Stimulated activated CD4-positive, alpha-beta T cell treated with anti-CD3 and anti-CD28 coated beads, TNF-alpha, amount 100 ng/mL, for 24 hours (primary cell): ENCODE data around the gene SFMBT1.

ENCODE experiments used
- DNase-seq, 3 experiments: peaks; one replicate each; pipeline ENCODE4 v3.0.0-alpha.2; 2020; ENCODE audit warnings: low read depth in 3 of 3

SFMBT1 gene

DNA sequence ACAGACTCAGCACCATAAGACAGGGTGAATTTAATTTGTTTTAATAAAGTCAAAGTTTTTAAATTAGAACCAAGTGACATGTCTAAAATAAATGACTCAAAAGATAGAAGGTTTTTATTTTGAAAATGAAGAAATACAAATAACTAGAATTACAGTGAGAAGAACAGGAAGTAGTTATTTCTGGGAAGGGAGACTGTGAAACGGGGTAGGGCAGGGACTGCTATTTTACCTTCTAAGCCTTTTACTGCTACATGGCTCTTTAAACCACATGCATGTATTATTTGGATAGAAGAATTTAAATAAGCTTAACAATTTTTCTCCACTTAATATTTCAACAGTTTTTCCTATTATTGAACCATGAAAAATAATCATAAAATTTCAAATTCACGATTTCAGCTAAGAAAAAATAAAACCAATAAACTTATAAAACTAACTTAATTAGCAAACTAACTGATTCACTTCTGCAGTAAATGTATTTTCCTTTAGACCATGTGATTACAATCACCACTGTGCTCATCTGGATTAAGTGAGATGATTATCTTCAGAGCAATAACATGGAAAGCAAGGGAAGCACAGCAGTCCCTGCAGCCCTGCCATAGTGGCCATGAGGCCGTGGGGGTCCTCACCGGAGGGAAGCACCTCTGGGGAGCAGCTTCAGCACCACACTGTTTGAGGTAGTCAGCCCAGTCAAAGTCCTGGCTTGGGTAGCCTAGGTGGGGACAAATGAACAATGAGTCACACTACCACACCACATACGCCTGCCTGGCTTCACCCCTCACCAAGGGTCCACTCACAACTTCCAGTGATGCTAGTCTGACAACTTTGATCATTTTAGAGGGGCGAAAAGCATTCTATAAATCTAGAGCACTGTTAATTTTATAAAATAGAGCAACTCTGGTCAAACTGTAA lies 120.2 kb downstream of the SFMBT1 start:
- DNase-seq: no peak

DNA sequence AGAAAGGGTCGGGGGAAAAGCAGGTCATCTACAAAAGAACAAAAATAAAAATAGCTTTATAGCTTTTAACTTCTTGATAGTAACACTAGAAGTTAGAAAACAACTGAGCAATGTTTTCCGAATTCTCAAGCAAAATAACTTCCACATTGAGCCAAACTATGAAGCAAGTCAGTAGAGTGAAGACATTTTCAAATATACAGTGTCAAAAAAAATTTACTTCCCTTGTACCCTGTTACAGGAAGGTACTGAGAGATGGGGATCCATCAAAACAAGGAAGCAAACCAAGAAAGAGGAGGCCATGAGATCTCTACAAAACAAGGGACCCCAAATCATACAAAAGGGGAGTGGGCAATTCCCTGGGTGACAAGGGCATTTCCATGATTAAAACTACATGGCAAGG lies 121.9 kb downstream of the SFMBT1 start:
- no peak for DNase-seq

DNA sequence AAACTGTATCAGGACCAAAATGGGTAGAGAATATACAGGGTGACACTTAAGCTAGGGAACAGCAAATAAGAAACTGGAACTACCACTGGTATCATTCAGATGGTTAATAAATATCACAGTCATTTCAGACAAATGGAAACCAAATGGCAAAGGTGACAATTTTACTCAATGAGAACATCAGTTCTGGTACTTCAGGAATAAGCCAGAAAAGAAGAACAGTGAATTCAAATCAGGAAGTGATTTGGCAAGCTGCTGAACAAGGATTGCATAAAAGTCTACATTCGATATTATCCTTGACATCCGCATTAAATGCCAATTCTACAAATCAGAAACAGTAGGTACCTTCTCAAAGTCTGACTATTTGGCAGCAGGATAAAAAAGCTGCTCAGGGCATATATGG lies 125.0 kb downstream of the SFMBT1 start:
- no peak for DNase-seq

DNA sequence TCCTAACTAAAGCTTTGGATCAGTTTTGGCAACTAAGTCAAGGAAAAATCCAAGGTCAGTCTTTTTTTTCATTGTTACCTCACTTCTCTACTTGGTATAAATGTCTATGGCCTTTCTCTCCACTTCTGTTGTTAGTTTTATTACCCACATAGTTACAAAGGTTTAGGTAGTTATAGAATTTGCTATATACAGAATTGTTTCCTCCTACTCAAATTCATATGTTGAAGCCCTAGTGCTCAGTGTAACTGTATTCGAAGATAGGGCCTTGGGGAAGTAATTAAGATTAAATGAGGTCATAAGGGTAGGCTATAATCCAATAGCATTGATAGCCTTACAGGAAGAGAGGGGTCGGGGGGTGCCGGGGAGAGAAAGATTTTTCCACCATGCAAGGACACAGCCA lies 128.8 kb downstream of the SFMBT1 start:
- no peak for DNase-seq

DNA sequence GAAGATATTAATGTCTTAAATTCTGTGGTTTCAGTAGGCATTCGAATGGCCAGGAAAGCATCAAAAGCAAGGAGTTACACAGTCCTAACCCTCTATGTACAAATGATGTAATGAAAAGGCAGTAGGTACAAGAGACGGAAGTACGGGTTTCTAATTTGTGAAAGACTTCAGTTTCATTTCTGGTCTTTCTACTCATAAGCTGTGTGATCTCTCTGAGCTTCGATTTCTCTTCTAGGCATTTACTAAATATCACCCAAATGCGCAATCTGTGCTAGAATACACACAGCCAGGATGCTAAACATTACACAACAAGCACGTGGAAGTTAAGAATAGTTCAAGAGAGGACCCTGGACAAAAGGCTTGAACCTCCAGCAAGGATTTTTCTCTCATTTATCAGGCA lies 130.6 kb downstream of the SFMBT1 start:
- no peak for DNase-seq

DNA sequence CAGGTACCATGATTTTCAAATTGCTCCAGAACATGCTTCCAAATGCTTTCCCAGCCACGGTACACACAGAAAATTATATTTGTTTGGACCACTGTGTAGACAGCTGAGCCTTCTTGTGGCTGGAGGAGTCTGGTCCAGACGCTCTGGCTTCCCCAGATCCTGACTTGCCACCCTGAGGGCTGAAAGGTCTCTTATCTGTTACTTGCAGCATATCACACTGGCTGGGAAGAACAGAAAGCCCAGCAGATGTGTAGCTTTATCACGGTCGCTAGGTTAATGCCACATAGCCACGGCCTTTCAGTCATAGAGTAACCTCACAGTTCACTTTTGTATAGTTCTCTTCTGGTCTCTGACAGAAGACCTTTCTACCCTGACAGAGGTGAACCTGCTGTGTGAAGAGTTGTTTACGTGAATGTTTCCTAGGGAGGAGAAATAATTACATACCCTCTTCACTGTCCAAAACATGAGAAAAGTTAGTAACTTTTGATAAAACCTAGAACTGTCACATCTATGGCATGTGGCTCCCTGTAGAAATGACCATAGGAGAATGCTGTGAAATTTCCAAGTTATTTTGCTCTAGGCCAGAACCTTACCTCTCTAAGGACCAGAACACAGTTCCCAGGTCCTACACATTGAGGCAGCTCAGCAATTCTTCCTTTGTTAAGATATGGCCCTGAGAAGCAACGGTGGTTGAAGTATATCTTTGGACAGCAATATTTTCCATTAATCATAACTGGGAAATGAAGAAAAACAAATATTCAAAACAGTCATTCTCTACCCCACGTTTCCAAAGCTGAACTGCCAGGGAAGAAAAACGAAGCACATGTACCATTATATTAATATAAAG lies 132.8 kb downstream of the SFMBT1 start:
- no peak for DNase-seq

DNA sequence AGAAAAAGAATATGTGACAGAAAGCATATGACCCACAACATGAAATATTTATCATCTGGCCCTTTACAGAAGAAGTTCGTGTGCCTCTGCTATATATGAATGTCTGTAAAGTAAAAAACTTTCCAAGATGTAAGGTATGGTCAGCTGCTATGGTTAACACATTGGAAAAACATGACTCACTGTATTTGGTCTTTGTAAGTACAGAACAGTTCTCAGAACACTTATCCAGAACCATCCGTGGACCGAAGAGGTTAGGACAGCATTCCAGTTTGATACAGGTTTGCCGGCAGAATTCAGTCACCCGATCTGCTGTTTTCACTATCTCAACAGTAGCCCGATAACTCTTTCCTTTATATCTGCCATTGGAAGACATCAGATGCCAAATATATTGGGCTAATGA lies 135.1 kb downstream of the SFMBT1 start:
- no peak for DNase-seq

DNA sequence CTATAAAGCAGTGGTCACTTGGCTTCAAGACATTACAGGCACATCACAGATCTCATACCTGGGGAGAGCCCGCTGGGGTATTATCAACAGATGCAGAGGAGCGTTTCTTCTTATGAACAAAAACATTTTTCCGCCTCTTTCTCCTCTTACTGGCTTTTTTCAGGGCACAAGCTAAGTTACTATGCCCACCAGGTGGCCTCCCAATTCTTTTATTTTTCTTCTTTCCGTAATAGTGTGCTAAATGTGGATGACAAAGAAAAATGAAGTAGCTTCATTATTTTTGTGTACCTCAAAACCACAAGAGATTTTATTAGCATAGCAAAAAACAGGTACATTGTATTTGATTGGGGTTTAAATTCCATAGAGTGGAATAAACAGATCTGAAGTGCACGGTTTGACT lies 138.4 kb downstream of the SFMBT1 start:
- no peak for DNase-seq

DNA sequence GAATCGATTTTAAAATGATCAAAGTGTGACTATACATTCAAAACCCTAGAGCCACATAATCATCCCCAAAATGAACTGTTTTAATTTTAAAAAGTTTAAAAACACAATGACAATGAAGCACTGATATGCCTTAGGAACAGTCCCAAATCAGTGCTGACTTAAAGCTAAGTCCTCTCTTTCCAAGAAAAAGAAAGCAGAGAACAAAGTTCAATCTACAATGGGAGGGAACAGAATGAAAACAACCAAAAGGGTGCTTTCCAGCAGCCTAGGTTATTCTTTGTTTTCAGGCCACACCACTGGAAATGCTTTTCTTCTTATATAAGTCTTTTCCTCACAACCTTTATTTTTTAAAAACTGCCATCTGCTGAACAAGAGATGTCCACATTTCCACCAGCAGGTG lies 141.3 kb downstream of the SFMBT1 start:
- no peak for DNase-seq

DNA sequence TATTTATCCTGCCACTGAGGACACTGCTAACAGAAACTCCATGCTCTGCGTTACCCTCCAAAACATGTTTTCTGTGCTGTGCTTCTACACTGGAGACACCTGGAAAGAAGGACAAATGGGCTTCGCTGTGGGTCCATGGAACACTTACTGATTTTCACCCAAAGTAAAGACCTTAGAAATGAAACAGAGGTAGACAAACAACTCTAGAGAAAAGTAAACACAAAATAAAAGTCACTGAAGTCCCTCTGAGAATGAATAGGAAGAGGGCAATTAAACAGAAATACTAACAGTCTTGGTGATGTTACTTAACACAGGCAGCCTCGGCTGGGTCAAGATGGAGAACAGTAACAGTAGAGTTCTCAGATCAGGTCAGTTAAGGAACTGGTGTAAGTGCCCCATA lies 141.9 kb downstream of the SFMBT1 start:
- no peak for DNase-seq

DNA sequence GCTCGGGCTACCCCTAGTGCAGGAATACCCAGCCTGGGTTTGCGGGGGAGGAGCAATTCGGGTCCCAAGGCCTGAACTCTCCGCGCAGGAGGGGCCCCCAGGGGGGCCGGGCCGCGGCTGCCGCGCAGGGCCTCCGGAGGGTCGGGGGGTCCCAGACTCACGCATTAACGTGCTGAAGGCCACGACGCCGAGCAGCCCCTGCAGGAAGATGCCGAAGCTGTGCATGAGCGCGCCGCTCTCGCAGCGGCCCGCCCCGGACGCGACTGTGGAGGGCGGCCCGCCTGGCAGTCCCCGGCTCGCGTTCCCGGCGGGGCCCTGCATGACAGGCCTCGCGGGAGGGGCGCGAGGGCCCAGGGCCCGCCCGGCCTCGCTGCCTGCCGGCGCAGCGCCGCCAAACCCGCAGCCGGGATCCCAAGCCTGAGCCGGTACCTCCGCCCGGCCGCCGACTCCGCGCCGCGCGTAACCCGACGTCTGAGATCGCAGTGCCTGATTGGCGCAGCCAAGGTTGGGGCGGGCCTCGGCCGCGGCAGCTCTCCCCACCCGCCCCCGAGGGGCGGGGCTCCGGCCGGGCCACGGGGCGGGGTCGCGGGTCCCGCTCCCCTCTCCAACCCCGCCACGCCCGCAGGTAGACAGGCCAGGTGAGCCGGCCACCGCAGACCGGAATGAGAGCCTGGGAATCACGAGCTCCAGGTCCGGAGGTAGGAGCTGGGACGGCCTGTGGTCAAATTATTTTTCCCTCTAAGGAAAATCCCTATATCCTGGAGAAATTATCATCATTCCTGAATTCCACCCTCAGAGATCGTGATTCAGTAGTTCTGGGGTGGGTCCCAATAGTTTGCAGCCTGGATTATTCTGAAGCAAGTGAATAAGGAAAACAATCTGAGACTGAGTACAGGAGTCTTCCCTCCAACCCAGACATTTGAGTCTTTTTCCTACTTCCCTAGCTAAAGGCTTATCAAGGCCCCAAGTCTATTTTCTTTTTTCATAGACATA lies 148.4 kb downstream of the SFMBT1 start, which contains the start of gene STIMATE:
STIMATE (minus strand) TSS at position 419 of the 993 bp plus-strand sequence; CDS start at position 321, 98 bp downstream.
- DNase-seq: peak; percentile 69 to 87 (median 73)

DNA sequence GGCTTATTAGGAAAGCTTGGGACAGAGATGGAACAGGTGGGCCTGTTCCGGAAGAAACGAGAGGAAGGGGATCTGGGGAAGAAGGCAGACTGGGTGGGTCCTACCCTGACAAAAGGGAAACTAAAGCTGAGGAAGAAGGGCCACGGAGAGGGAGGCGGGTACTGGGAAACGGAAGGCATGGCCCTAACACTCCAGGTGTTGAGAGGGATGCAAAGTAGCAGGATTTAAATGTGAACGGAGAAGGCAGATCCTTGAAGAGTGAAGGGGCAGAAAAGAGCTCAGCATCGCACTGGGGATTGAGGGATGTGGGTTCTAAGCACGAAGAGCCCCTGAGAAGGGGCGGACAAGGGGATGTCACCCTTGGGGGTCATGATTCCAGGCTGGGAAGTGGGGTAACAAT lies 149.3 kb downstream of the SFMBT1 start:
- DNase-seq: no peak

DNA sequence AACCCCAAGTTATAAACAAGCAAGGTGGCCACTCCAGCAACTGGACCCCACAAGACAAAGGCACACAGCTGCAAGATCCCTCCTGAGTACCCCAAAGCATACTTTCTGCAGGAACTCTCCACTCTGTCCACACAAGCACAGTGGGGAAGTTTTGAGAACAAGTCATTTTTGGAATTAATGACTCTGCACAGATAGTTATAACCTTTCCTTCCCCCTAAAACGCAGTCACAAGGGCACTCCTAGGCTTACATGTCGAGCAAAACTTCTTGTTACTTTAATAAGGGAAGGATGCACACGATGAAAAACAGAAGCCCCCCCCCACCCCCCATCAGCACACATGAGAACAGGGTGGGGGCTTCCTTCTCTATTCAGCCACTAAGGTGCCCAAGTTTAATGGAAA lies 149.7 kb downstream of the SFMBT1 start:
- DNase-seq: no peak

DNA sequence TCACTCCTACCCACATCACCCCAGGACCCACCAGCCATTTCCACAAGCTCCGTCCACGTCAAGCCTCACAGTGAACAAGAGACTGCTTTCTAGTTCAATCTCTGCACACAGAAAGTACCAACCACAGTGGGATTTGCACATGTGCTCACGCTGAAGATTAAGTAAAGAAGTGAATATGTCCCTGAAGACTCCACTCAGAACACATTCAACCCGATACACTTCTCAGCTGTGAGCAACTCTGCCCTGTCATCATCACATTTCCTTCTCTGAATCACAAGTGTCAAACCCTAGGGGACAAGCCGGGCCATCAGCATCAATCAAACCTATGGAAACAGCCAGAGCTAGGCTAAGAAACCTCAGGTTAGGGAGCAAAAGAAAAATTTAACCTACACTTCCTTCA lies 150.5 kb downstream of the SFMBT1 start:
- peak in 1 of 3 experiments; percentile 30 for DNase-seq

DNA sequence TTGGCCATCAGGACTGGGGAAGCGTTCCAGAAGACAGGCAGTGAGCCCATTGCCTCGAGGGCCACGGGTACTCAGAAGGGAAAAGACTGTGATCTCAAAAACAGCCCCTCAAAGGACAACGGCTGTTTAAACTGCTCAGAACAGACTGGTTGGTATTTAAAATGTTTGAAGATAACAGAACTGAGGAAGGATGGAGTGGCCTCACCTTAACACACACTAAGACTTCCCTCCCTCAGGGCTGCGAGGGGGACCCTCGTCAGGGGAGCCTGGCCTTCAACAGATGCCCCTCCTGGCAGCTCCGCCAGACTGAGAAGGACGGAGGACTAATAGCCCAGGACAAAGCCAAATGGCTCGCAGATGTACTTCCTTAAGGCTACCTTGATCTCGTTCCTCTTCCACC lies 151.1 kb downstream of the SFMBT1 start:
- DNase-seq: no peak

DNA sequence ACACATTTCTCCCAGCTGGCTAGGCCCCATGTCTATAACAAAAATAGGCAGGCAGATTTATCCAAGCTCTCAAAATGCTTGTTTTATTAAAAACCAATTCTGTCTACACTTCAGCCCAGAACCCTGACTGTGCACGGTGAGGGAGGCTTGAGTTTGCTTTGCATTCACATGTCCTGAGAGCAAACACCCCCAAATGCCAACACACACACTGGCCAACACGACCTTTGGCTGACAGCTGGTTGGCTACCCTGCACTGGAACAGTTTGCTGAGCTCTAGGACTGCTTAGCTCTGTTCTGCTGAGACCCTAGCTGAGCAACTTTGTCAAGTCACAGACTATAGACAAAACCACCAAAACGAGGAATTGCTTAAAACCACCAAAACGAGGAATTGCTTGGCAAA lies 152.2 kb downstream of the SFMBT1 start:
- DNase-seq: no peak

DNA sequence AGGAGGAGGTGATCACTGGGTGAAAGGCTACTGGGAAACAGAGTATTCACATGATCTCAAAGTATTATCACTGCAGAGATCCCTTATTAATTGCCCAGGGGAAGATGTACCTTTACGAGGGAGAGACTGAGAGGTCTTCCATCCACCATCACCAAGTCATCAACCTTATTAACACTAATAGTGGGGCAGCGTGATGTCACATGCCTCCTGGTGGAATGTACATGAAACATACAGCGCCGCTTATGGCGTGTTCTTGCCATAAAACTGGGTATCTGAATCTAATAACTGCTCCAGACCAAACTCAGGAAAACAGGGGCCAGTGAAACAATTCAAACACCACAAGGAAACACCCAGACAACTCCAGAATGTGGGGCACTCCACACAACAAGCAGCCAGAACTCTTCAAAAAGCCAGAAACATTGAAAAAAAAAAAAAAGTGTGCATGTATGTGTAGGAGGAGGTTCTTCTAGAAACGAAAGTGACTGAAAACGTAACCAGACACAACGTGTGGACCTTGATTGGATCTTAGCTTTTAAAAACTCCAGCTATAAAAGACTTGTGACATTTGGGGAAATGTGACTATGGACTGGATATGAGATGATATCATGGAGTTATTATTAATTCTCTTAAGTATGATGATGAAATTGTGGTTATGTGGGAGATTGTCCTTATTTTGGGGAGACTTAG lies 153.1 kb downstream of the SFMBT1 start:
- DNase-seq: no peak

DNA sequence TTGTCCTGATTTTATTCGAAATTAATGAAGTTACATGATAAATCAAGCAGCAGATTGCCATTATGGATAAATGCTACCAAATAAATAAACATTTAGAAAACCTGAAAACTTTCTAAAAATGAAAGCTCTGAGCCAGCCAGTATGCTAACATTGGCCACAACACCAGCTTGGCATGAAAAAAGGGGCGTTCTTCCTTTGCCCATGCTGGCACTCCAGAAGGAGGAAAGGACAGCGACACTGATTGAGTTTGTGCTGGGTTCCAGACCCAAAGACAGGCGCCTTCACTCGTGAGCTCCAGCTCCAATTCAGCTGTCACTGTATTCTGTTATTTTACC lies 153.6 kb downstream of the SFMBT1 start:
- DNase-seq: no peak

DNA sequence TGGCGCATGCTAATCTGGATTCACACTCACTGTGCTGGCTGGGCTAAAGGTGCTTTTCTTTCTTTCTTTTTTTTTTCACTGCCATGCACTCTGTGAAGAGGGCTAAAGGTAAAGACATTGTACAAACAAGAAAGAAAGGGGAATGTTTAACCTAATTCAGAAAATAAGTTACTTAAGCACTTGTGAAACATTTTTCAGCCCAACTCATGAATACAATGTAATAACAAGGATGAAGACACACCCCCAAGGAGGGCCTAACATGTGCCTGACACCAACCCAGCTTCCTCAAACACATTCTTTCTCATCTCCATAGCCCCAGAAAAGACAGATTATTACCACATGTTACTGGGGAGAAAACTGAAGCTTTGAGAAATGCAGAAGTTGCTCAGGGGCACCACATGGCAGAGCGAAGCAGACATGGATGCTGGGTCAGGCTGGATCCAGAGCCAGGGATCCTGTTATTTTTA lies 154.2 kb downstream of the SFMBT1 start:
- no peak for DNase-seq

DNA sequence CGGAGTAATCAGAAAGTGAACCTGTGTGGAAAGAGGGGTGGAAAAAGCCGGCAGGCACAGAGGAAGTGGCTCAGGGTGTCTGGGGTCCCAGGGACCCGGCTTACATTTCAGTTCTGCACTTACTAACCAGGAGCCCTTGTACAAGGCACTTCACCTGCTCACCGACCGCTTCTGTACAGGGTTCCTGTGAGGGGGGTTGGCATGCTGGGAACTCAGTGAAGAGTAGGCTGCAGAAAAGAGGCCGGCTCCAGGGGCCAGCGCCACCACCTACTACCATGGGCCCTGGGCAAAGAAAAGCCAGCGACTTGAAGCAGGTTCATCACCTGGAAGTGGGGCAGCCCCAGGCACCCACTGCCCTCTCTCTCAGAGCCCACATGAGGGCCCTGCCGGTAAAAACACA lies 154.7 kb downstream of the SFMBT1 start:
- DNase-seq: peak in 1 of 3 experiments; percentile 52

DNA sequence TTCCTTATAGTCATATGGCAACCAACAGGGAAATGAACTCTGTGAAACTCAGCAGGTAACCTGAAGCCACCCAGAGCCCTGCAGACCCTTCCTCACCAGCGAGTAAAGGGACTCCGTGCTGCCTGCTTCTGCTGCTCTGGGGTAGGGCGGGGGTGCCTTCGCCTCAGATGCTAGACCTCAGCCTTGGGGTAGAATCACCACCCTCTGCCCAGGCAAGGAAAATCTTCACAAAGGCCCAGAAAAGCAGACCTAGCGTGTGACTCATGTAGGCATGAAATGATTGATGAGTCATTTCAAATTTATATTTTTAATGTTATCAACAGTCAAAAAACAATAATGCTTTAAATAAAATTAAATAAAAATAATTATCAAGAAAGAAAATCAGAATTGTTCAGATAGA lies 155.1 kb downstream of the SFMBT1 start:
- DNase-seq: peak in 1 of 3 experiments; percentile 37
